SK-N-SH (cell line): ENCODE measurements around the gene CACNG5. TPM values are rescaled to one million over a fixed set of nuclear protein-coding genes. Genes with fewer than 3 reads are reported as not detected.

Experiments
- CTCF ChIA-PET: fragments of 300-600, 350-600 bp; formaldehyde crosslinking; extraction: SDS; loops from one replicate; lab custom pipeline; 2021; lab: Yijun Ruan, JAX
- POLR2A ChIA-PET: fragments of 350-600 bp; sonication (Branson Sonifier 250); formaldehyde crosslinking; extraction: SDS; loops from one replicate; lab custom pipeline; 2020; ENCODE audit warnings: antibody characterized with exemption, inconsistent platforms; lab: Yijun Ruan, JAX
- DNase-seq: peaks from one replicate; pipeline ENCODE4 v3.0.0; 2012
- H2AFZ ChIP-seq: fragments of 200-600 bp; sonication (generic); 2 replicates; pipeline ENCODE4 v1.8.1; 2016; ENCODE audit warnings: antibody characterized with exemption, mild to moderate bottlenecking, low read depth
- H3F3A ChIP-seq: fragments of 200-600 bp; sonication (generic); replicated peaks from 2 replicates; pipeline ENCODE3; 2016; ENCODE audit warnings: antibody characterized with exemption, mild to moderate bottlenecking; ENCODE audit not compliant: insufficient read depth
- H3K27ac ChIP-seq, 2 experiments: fragments of 200-500 bp in 1 of 2; fragments of 200-600 bp in 1 of 2; sonication (Bioruptor generic) in 1 of 2; sonication (generic), shearing (Covaris generic) in 1 of 2; 2 replicates each; pipeline versions ENCODE4 v1.5.1 to v1.6.1; 2014 to 2016; ENCODE audit warnings: low read depth in 2 of 2, inconsistent platforms in 1 of 2, low read length in 1 of 2, mild to moderate bottlenecking in 1 of 2, mixed read lengths in 1 of 2
- H3K27me3 ChIP-seq: fragments of 200-600 bp; sonication (generic), shearing (Covaris generic); 2 replicates; pipeline ENCODE4 v1.6.1; 2016; ENCODE audit warnings: mixed run types; ENCODE audit not compliant: insufficient read depth
- H3K36me3 ChIP-seq, 2 experiments: fragments of 200-500 bp in 1 of 2; fragments of 200-600 bp in 1 of 2; sonication (Bioruptor generic) in 1 of 2; sonication (generic) in 1 of 2; replicated peaks in 1 of 2; 2 replicates each; pipeline versions ENCODE3 to v1.5.1; 2014 to 2016; ENCODE audit warnings: low read length in 1 of 2, mild to moderate bottlenecking in 1 of 2; ENCODE audit not compliant: insufficient read depth in 2 of 2, control insufficient read depth in 1 of 2
- H3K4me1 ChIP-seq, 2 experiments: fragments of 200-500 bp in 1 of 2; fragments of 200-600 bp in 1 of 2; sonication (Bioruptor generic) in 1 of 2; sonication (generic), shearing (Covaris generic) in 1 of 2; 2 replicates each; pipeline versions ENCODE4 v1.5.1 to v1.6.1; 2014 to 2016; ENCODE audit warnings: low read depth in 1 of 2, low read length in 1 of 2, mixed run types in 1 of 2; ENCODE audit not compliant: insufficient read depth in 2 of 2, control insufficient read depth in 1 of 2
- H3K4me2 ChIP-seq: fragments of 200-600 bp; sonication (generic), shearing (Covaris generic); 2 replicates; pipeline ENCODE4 v1.6.1; 2017; ENCODE audit warnings: mixed run types
- H3K4me3 ChIP-seq, 2 experiments: fragments of 200-500 bp in 1 of 2; fragments of 200-600 bp in 1 of 2; sonication (Bioruptor generic) in 1 of 2; sonication (generic), shearing (Covaris generic) in 1 of 2; 2 replicates each; pipeline versions ENCODE4 v1.5.1 to v1.8.1; 2014 to 2016; ENCODE audit warnings: low read depth in 2 of 2, inconsistent platforms in 1 of 2, low read length in 1 of 2, mild to moderate bottlenecking in 1 of 2, mixed read lengths in 1 of 2, moderate library complexity in 1 of 2
- H3K79me2 ChIP-seq: fragments of 200-600 bp; sonication (generic); 2 replicates; pipeline ENCODE4 v1.8.1; 2017; ENCODE audit warnings: mild to moderate bottlenecking; ENCODE audit not compliant: insufficient read depth
- H3K9ac ChIP-seq: fragments of 200-600 bp; sonication (generic); 2 replicates; pipeline ENCODE4 v1.6.1; 2017; ENCODE audit warnings: mixed run types
- H3K9me2 ChIP-seq: fragments of 200-600 bp; sonication (generic); 2 replicates; pipeline ENCODE4 v1.6.1; 2017; ENCODE audit warnings: mixed run types
- H3K9me3 ChIP-seq: fragments of 200-600 bp; sonication (generic); 2 replicates; pipeline ENCODE4 v1.6.1; 2017; ENCODE audit warnings: mixed run types, mild to moderate bottlenecking, moderate library complexity
- H4K20me1 ChIP-seq: fragments of 200-600 bp; sonication (generic); 2 replicates; pipeline ENCODE4 v1.6.1; 2017; ENCODE audit warnings: mild to moderate bottlenecking, mixed run types; ENCODE audit not compliant: insufficient read depth
- CHD2 ChIP-seq: fragments of 150-350 bp; IDR thresholded peaks from 2 replicates; pipeline ENCODE4 v1.6.1; 2018; ENCODE audit warnings: low read length; ENCODE audit not compliant: partially characterized antibody
- ELF1 ChIP-seq: IDR thresholded peaks from 2 replicates; pipeline ENCODE4 v1.4.0; 2012
- EP300 ChIP-seq, 2 experiments: IDR thresholded peaks; 2 replicates each; pipeline versions ENCODE4 v1.4.0 to v1.6.1; 2012; ENCODE audit warnings: borderline replicate concordance in 1 of 2, low read depth in 1 of 2, low read length in 1 of 2
- FOSL2 ChIP-seq: IDR thresholded peaks from 2 replicates; pipeline ENCODE4 v1.4.0; 2012; ENCODE audit warnings: low read depth, mild to moderate bottlenecking, moderate library complexity, borderline replicate concordance
- GABPA ChIP-seq: IDR thresholded peaks from 2 replicates; pipeline ENCODE4 v1.4.0; 2012; ENCODE audit warnings: low read depth, mild to moderate bottlenecking
- GATA2 ChIP-seq: sonication (generic); formaldehyde crosslinking; IDR thresholded peaks from 2 replicates; pipeline ENCODE4 v1.5.0; 2020; ENCODE audit warnings: mild to moderate bottlenecking, missing genetic modification reagents
- JUND ChIP-seq: IDR thresholded peaks from 2 replicates; pipeline ENCODE4 v1.4.0; 2012
- MXI1 ChIP-seq: IDR thresholded peaks from 2 replicates; pipeline ENCODE4 v1.6.1; 2012; ENCODE audit warnings: mild to moderate bottlenecking, low read depth, low read length, improper control_type of control experiment
- NFIC ChIP-seq: IDR thresholded peaks from 2 replicates; pipeline ENCODE4 v1.4.0; 2012; ENCODE audit warnings: borderline replicate concordance
- NRF1 ChIP-seq: IDR thresholded peaks from 2 replicates; pipeline ENCODE4 v1.6.1; 2012; ENCODE audit warnings: low read depth, mild to moderate bottlenecking, low read length
- POLR2AphosphoS5 ChIP-seq: IDR thresholded peaks from 2 replicates; pipeline ENCODE4 v1.6.1; 2012; ENCODE audit warnings: low read depth, low read length
- RAD21 ChIP-seq: IDR thresholded peaks from 2 replicates; pipeline ENCODE4 v1.6.1; 2012; ENCODE audit warnings: mild to moderate bottlenecking, low read length
- RCOR1 ChIP-seq: fragments of 150-350 bp; IDR thresholded peaks from 2 replicates; pipeline ENCODE4 v1.6.1; 2017; ENCODE audit warnings: antibody characterized with exemption, low read length
- RFX5 ChIP-seq: IDR thresholded peaks from 2 replicates; pipeline ENCODE4 v1.6.1; 2012; ENCODE audit warnings: mild to moderate bottlenecking, improper control_type of control experiment, low read length
- RXRA ChIP-seq: IDR thresholded peaks from 2 replicates; pipeline ENCODE4 v1.4.0; 2012; ENCODE audit warnings: low read depth, mild to moderate bottlenecking, borderline replicate concordance
- SIN3A ChIP-seq: IDR thresholded peaks from 2 replicates; pipeline ENCODE4 v1.6.1; 2012; ENCODE audit warnings: low read depth, mild to moderate bottlenecking, low read length, moderate library complexity, borderline replicate concordance
- SMC3 ChIP-seq: IDR thresholded peaks from 2 replicates; pipeline ENCODE4 v1.6.1; 2012; ENCODE audit warnings: low read depth, low read length, improper control_type of control experiment
- TAF1 ChIP-seq: IDR thresholded peaks from 2 replicates; pipeline ENCODE4 v1.6.1; 2012; ENCODE audit warnings: low read depth, mild to moderate bottlenecking, low read length, moderate library complexity, borderline replicate concordance
- TCF12 ChIP-seq: IDR thresholded peaks from 2 replicates; pipeline ENCODE4 v1.4.0; 2012
- TEAD4 ChIP-seq: IDR thresholded peaks from 2 replicates; pipeline ENCODE4 v1.4.0; 2012; ENCODE audit warnings: mild to moderate bottlenecking, borderline replicate concordance; ENCODE audit not compliant: insufficient read depth
- YY1 ChIP-seq: IDR thresholded peaks from 2 replicates; pipeline ENCODE4 v1.4.0; 2012; ENCODE audit warnings: low read depth, mild to moderate bottlenecking
- WGBS: methylation state at CpG from one replicate; pipeline ENCODE4 v1.1.6; 2017; ENCODE audit warnings: low lambda C conversion rate; 5-methylcytosine and 5-hydroxymethylcytosine counted together
- polyA plus RNA-seq, 3 experiments: library from polyadenylated mRNA; depleted of rRNA; stranded (reverse); fragments of >200 nt; gene quantifications; 2 replicates each; pipeline ENCODE4 v1.2.3, GENCODE V29; 2012
- TF ChIP-seq, protein P1 (sequence below): IDR thresholded peaks from 2 replicates; pipeline ENCODE4 v1.4.0; 2012; ENCODE audit warnings: low read depth, borderline replicate concordance
- TF ChIP-seq, protein P2 (sequence below): fragments of 150-350 bp; IDR thresholded peaks from 2 replicates; pipeline ENCODE4 v1.6.1; 2016; ENCODE audit warnings: mild to moderate bottlenecking, low read depth, low read length
- TF ChIP-seq, protein P3 (sequence below): IDR thresholded peaks from 2 replicates; pipeline ENCODE4; 2012
- TF ChIP-seq, protein P4 (sequence below): IDR thresholded peaks from 2 replicates; pipeline ENCODE4 v1.4.0; 2012; ENCODE audit warnings: low read depth, borderline replicate concordance

CACNG5 gene
- polyA plus RNA-seq, 1 of the 3 experiments (the other 2 are of a cell fraction): 0.10 TPM

DNA sequence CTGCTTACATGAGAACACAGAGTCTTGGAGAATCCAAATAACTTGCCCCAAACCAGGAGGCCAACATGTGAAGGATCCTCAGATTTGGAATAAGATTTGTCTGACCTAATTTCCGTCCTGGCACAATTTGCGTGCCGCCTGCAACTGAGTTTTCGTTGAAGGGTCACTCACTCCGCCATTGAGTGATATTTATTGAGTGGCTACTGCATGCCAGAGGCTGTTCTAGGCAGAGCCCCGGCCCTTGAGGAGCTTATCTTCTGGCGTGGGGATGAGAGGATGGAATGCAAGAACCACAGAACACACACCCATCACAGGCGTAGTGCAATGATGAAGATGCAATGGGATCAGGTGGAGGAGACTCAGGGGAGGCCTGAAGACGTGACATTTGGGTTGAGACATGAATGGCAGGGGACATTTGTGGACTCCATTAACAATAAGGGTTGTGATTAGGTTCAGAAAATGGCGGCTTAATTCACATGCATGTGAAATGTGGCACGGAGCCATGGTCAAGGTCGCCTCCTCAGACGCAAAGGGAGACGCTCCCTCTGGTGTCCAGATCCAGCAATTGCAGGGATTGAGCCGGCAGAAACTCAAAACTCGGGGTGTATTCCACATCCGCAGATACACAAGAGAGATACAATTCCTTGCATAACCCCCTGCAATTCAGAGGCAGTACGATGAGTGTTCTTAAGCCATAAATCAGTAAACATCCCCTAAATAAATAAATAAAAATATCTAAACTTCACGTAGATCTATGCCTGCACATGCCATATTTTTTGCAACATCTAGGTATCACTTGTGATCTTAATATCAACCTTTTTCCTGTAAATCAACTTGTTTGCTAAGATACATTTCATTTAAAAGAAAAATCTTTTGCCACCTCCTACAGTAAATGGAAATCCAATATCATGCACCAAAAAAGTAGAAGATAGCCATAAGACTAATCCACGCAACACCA lies 71.7 kb downstream of the CACNG5 start:
- peak; percentile 87 for DNase-seq
- no peak overlapping the region for H3K9ac ChIP-seq
- H3K4me3 ChIP-seq: no peak overlapping the region; a peak in 1 of 4 replicates
- H3F3A ChIP-seq: no peaks in the 10 kb centered on the region
- ChIA-PET POLR2A (no interaction called here), CTCF (interaction anchor here (0.6 to 12.8 kb wide), 12 partner anchors 8 to 1472 kb away, joined by 3 to 460 read pairs (median 3); no protein-coding TSS in a partner anchor)
- H4K20me1 ChIP-seq: no peaks in the 10 kb centered on the region
- no peaks in the 10 kb centered on the region for H3K9me3 ChIP-seq
- 52% methylated on average over 20 of the region's 20 CpGs for WGBS
- H2AFZ ChIP-seq: peak overlapping the region; percentile 31; the same call in 1 of the 2 replicates
- no peak overlapping the region for H3K4me2 ChIP-seq
- H3K27me3 ChIP-seq: no peaks in the 10 kb centered on the region; the same call in 1 of the 2 replicates
- H3K4me1 ChIP-seq: peaks cover 9 to 20% of the 10 kb centered on the region in 2 experiments; a peak in 3 of 4 replicates
- no peaks in the 10 kb centered on the region for H3K9me2 ChIP-seq
- H3K36me3 ChIP-seq: no peaks in the 10 kb centered on the region
- no peaks in the 10 kb centered on the region for H3K79me2 ChIP-seq
- no peak overlapping the region; a peak in 1 of 4 replicates for H3K27ac ChIP-seq
- TF ChIP-seq RAD21: peak; percentile 95
- 0 out of 2 replicates have a peak, but pooled peaks have one; percentile 3 for TF ChIP-seq NRF1
- TF ChIP-seq CHD2: no peak
- TF ChIP-seq RXRA: no peak
- no peak for TF ChIP-seq GATA2
- no peak for TF ChIP-seq TCF12
- no peak for TF ChIP-seq ELF1
- peak in 1 of 2 experiments; percentile 26; a peak in 1 of 4 replicates for TF ChIP-seq EP300 (IDR thresholded peaks at IDR 0.05; ENCODE audit: borderline replicate concordance in 1 of 2, low read depth in 1 of 2, low read length in 1 of 2)
- no peak for TF ChIP-seq TEAD4
- TF ChIP-seq RCOR1: no peak
- TF ChIP-seq, protein P1, sequence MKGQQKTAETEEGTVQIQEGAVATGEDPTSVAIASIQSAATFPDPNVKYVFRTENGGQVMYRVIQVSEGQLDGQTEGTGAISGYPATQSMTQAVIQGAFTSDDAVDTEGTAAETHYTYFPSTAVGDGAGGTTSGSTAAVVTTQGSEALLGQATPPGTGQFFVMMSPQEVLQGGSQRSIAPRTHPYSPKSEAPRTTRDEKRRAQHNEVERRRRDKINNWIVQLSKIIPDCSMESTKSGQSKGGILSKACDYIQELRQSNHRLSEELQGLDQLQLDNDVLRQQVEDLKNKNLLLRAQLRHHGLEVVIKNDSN: no peak
- TF ChIP-seq, protein P2, sequence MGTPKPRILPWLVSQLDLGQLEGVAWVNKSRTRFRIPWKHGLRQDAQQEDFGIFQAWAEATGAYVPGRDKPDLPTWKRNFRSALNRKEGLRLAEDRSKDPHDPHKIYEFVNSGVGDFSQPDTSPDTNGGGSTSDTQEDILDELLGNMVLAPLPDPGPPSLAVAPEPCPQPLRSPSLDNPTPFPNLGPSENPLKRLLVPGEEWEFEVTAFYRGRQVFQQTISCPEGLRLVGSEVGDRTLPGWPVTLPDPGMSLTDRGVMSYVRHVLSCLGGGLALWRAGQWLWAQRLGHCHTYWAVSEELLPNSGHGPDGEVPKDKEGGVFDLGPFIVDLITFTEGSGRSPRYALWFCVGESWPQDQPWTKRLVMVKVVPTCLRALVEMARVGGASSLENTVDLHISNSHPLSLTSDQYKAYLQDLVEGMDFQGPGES: no peak
- TF ChIP-seq NFIC: peak; percentile 85
- no peak for TF ChIP-seq RFX5
- no peak for TF ChIP-seq JUND
- TF ChIP-seq, protein P3, sequence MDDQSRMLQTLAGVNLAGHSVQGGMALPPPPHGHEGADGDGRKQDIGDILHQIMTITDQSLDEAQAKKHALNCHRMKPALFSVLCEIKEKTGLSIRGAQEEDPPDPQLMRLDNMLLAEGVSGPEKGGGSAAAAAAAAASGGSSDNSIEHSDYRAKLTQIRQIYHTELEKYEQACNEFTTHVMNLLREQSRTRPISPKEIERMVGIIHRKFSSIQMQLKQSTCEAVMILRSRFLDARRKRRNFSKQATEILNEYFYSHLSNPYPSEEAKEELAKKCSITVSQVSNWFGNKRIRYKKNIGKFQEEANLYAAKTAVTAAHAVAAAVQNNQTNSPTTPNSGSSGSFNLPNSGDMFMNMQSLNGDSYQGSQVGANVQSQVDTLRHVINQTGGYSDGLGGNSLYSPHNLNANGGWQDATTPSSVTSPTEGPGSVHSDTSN: no peak
- TF ChIP-seq SIN3A: no peak
- no peak for TF ChIP-seq GABPA
- peak; percentile 86 for TF ChIP-seq YY1
- no peak for TF ChIP-seq POLR2AphosphoS5
- TF ChIP-seq TAF1: no peak
- peak; percentile 90 for TF ChIP-seq SMC3
- no peak for TF ChIP-seq FOSL2
- peak; percentile 63; the same call in 1 of the 2 replicates for TF ChIP-seq MXI1
- TF ChIP-seq, protein P4, sequence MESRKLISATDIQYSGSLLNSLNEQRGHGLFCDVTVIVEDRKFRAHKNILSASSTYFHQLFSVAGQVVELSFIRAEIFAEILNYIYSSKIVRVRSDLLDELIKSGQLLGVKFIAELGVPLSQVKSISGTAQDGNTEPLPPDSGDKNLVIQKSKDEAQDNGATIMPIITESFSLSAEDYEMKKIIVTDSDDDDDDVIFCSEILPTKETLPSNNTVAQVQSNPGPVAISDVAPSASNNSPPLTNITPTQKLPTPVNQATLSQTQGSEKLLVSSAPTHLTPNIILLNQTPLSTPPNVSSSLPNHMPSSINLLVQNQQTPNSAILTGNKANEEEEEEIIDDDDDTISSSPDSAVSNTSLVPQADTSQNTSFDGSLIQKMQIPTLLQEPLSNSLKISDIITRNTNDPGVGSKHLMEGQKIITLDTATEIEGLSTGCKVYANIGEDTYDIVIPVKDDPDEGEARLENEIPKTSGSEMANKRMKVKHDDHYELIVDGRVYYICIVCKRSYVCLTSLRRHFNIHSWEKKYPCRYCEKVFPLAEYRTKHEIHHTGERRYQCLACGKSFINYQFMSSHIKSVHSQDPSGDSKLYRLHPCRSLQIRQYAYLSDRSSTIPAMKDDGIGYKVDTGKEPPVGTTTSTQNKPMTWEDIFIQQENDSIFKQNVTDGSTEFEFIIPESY: no peak
